ENCODE results near the gene PLCB1.

Gene PLCB1

GRCh38 chr20:8879669-8880068 is 747.6 kb downstream of the PLCB1 start:
- H4K20me1 ChIP-seq (ENCODE audit: control insufficient read depth, insufficient read depth, low read depth, low read length) = no peaks in the 10 kb centered on the region
- H3K4me2 ChIP-seq (ENCODE audit: low read length) = no peak overlapping the region
- H3K4me1 ChIP-seq (ENCODE audit: control insufficient read depth, low read length) = no peaks in the 10 kb centered on the region
- H3K36me3 ChIP-seq (ENCODE audit: control insufficient read depth, low read length) = no peaks in the 10 kb centered on the region
- H3K9me3 ChIP-seq (ENCODE audit: control insufficient read depth, insufficient read depth, low read length) = no peaks in the 10 kb centered on the region
- TF ChIP-seq CTCF (IDR thresholded peaks at IDR 0.05; ENCODE audit: low read depth, low read length, poor library complexity, severe bottlenecking) (no peak), EZH2phosphoT487 (IDR thresholded peaks at IDR 0.05; ENCODE audit: borderline replicate concordance, low read length) (no peak)
- no peaks in the 10 kb centered on the region for H3F3A ChIP-seq (ENCODE audit: control insufficient read depth, insufficient read depth)
- H3K79me2 ChIP-seq (ENCODE audit: control insufficient read depth, low read length) = no peaks in the 10 kb centered on the region
- no peak overlapping the region for H3K27ac ChIP-seq (ENCODE audit: low read depth, low read length)
- H3K9me2 ChIP-seq (replicated peaks; ENCODE audit: control insufficient read depth, low read length) = no peaks in the 10 kb centered on the region
- no peak overlapping the region for H3K4me3 ChIP-seq (ENCODE audit: low read length)
- no peaks in the 10 kb centered on the region for H3K27me3 ChIP-seq (ENCODE audit: control insufficient read depth, low read length)

DNA sequence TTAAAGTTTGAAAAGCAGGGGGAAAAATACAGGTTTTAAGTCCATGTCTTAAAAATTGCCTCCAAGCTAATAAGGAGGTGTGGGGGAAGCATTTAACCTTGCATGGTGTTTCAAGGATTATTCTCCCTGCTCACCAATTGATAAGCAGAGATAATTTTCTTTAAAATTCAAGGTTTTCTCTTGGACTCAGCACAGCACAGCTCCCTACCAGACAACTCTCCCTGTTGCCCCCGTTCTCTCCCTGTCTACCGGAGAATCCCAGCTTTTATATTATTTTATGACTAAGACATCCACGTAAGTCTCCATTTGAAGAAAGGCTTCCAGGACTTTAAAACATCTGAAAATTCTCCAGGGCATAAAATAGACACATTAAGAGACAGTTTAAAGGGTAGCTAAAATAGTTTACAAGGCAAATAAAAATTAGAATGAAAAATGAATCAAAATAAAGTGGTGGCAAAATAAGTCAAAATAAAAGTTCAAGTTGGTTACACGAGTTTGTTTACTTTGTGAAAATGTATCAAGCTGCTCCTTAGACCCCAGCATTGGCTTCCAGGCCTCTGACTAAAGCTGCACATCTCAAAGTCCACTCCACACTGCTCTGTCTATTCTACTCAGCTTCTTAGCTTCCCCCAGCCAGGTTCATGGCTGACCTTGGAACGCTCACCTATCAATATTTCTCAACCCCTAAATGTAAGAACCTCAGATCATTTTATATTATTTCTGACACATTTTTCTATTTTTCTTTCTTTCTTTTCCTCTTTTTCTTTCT is 748.2 kb downstream of the PLCB1 start:
- H3K4me2 ChIP-seq (ENCODE audit: low read length) = no peak overlapping the region
- no peaks in the 10 kb centered on the region for H3K9me3 ChIP-seq (ENCODE audit: control insufficient read depth, insufficient read depth, low read length)
- no peaks in the 10 kb centered on the region for H3K27me3 ChIP-seq (ENCODE audit: control insufficient read depth, low read length)
- no peak overlapping the region for H3K4me3 ChIP-seq (ENCODE audit: low read length)
- no peak for TF ChIP-seq CTCF (IDR thresholded peaks at IDR 0.05; ENCODE audit: low read depth, low read length, poor library complexity, severe bottlenecking)
- TF ChIP-seq EZH2phosphoT487 (IDR thresholded peaks at IDR 0.05; ENCODE audit: borderline replicate concordance, low read length) = no peak
- H4K20me1 ChIP-seq (ENCODE audit: control insufficient read depth, insufficient read depth, low read depth, low read length) = no peaks in the 10 kb centered on the region
- no peaks in the 10 kb centered on the region for H3K79me2 ChIP-seq (ENCODE audit: control insufficient read depth, low read length)
- H3K9me2 ChIP-seq (replicated peaks; ENCODE audit: control insufficient read depth, low read length) = no peaks in the 10 kb centered on the region
- no peak overlapping the region for H3K27ac ChIP-seq (ENCODE audit: low read depth, low read length)
- H3F3A ChIP-seq (ENCODE audit: control insufficient read depth, insufficient read depth) = no peaks in the 10 kb centered on the region
- no peaks in the 10 kb centered on the region for H3K36me3 ChIP-seq (ENCODE audit: control insufficient read depth, low read length)
- H3K4me1 ChIP-seq (ENCODE audit: control insufficient read depth, low read length) = no peaks in the 10 kb centered on the region

DNA sequence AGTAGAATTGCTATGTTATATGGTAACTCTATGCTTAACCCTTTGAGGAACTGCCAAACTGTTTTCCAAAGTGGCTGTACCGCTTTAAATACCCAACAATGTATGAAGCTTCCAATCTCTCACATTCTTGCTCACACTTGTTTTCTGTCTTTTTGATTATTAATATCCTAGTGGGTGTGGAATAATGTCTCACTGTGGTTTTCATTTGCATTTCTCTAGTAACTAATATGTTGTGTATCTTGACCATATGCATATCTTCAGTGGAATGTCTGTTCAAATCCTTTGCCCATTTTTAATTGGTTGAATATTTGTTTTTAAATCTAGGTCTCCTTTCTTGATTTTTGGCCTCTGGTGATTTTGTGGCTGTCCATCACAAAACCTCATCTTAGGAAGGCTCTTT is 759.0 kb downstream of the PLCB1 start:
- Histone ChIP-seq H3K4me3 (ENCODE audit: low read length) (no peak overlapping the region), H3K79me2 (ENCODE audit: control insufficient read depth, low read length) (no peaks in the 10 kb centered on the region), H3K27me3 (ENCODE audit: control insufficient read depth, low read length) (no peaks in the 10 kb centered on the region), H3K27ac (ENCODE audit: low read depth, low read length) (no peak overlapping the region), H3K36me3 (ENCODE audit: control insufficient read depth, low read length) (no peaks in the 10 kb centered on the region), H3F3A (ENCODE audit: control insufficient read depth, insufficient read depth) (no peaks in the 10 kb centered on the region), H3K9me2 (replicated peaks; ENCODE audit: control insufficient read depth, low read length) (no peaks in the 10 kb centered on the region), H3K4me1 (ENCODE audit: control insufficient read depth, low read length) (no peaks in the 10 kb centered on the region), H3K9me3 (ENCODE audit: control insufficient read depth, insufficient read depth, low read length) (peaks cover 14% of the 10 kb centered on the region; the same call in 1 of the 2 replicates), H4K20me1 (ENCODE audit: control insufficient read depth, insufficient read depth, low read depth, low read length) (no peaks in the 10 kb centered on the region), H3K4me2 (ENCODE audit: low read length) (no peak overlapping the region)
- TF ChIP-seq EZH2phosphoT487 (IDR thresholded peaks at IDR 0.05; ENCODE audit: borderline replicate concordance, low read length) (no peak), CTCF (IDR thresholded peaks at IDR 0.05; ENCODE audit: low read depth, low read length, poor library complexity, severe bottlenecking) (no peak)
